Cardiac fibroblast (primary cell): ENCODE results near the gene ZNF81.
A peak's percentile ranks its signal among the peaks of the same experiment; 100 is the strongest.

Experiments used
- DNase-seq, 2 donors: peaks; one replicate each; pipeline versions ENCODE4 v3.0.0 to v3.0.0-alpha.2; 2010; ENCODE audit warnings: low read depth in 2 of 2
- H3K4me3 ChIP-seq, 2 donors: replicated peaks in 1 of 2; 1 replicate in 1 of 2; 2 replicates in 1 of 2; pipeline ENCODE4 v1.5.1; 2011; ENCODE audit warnings: low read depth in 2 of 2, low read length in 2 of 2, mild to moderate bottlenecking in 2 of 2, moderate library complexity in 1 of 2
- CTCF ChIP-seq: IDR thresholded peaks from one replicate; pipeline ENCODE4 v1.5.1; 2011; ENCODE audit warnings: low read depth, mild to moderate bottlenecking, low read length, inconsistent platforms

ZNF81 gene

DNA sequence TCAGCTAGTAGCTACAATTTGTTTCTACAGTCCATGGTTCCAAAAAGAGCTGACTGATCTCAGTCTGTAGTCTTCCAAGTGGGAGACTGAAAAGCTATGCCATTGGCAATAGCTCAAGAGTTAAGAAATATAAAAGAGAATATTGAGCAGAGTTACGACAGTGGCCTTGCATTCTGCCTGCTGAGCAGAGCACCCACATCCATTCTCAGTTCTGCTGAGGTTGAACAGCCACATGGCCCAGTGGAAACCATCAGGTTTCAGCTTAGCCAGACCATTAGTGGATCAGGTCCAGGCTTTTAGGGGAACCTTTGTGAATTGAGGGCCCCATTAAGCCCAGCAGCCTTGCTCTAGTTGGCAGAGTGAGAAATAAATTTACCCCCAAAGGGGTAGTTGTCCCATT is 28.1 kb downstream of the ZNF81 start:
- DNase-seq, result peak in 1 of 2 donors; percentile 33
- no peak for TF ChIP-seq CTCF
- H3K4me3 ChIP-seq, result no peak overlapping the region

- TF ChIP-seq CTCF, result no peak
- H3K4me3 ChIP-seq, result no peak overlapping the region
- no peak for DNase-seq
These were observed 36.4 kb downstream of the ZNF81 start for GRCh38 chrX:47873123-47873522.

DNA sequence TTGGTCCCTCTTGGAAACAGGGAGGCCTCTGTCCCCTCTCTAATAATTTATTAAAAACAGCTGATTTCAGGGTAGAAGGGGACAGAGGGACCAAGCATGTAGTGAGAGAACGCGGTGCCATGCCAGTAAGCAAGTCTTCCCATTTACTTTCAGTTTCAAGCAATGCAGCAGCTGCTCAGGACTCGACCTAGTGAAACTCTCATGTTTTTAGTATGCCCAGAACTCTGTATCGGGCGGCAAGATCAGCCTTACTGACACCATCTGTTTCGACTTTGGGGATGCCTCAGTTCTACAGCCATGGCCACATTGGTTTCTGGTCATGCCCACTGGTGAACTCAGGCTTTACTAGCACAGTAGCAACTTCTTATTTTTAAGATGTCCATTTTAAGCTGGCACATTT is 40.6 kb downstream of the ZNF81 start:
- TF ChIP-seq CTCF, result no peak
- no peak for DNase-seq
- no peak overlapping the region for H3K4me3 ChIP-seq

GRCh38 chrX:47878198-47878597 is 41.5 kb downstream of the ZNF81 start:
- H3K4me3 ChIP-seq, result no peak overlapping the region
- no peak for TF ChIP-seq CTCF
- DNase-seq, result no peak

DNA sequence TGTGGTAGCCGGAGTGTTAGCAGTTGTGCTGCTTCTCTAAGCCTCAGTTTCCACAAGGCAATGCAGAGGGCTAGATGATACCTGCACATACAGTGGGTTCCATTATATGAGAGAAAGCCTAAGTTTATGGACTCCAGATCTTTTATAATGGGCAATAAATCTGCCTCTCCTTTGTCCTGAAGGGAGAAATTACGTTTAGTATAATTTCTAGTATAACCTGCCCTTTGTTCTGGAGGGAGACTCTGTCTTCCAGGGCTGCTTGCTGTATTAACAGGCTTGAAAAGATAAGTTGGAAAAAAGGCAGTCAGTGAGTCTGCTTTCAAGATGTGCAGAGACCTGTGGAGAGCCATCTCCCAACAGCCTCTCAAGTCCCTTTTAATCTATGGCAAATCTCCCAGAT is 42.8 kb downstream of the ZNF81 start:
- DNase-seq, result no peak
- TF ChIP-seq CTCF, result no peak
- no peak overlapping the region for H3K4me3 ChIP-seq

DNA sequence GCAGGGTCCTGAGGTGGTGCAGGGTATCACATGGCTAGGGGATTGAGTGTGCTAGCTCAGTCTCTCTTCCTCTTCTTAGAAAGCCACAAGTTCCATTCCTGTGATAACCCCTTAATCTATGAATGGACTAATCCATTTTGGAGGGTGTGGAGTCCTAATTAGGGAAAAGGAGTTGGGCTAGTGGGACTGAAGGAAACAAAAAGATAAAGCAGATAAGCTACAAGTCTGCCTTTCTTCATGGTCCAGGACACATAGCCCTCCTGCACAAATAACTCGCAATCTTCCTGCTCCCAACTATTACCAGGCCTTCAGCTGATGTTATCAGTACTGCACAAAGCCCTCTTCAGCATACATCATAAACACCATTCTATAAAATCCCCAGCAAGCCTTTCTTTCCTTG is 44.2 kb downstream of the ZNF81 start:
- no peak for DNase-seq
- no peak overlapping the region for H3K4me3 ChIP-seq
- TF ChIP-seq CTCF, result no peak

DNA sequence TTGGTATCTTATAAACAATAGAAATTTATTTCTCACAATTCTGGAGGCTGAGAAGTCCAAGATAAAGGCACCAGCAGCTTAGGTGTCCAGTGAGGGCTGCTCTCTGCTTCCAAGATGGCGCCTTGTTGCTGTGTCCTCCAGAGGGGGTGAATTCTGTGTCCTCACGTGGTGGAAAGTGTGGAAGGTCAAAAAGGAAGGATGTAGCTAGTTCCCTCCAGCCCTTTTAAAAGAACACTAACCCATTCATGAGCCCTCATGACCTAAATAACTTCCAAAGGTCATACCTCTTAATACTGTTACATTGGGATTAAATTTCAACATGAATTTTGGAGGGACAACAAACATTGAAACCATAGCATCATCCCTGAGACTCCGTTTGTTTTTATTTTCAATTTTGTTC is 48.8 kb downstream of the ZNF81 start:
- H3K4me3 ChIP-seq, result no peak overlapping the region
- no peak for DNase-seq
- TF ChIP-seq CTCF, result no peak
